HS-27A (cell line): Measurements from ENCODE around the gene ENHO.

Experiments
- DNase-seq: peaks from one replicate; pipeline ENCODE4 v3.0.0-alpha.2; 2012; ENCODE audit warnings: low read depth, missing footprints

ENHO gene

GRCh38 chr9:34522971-34523797 is at the start of gene ENHO:
TSS of gene ENHO (minus strand) at chr9:34522990. CDS start at chr9:34521695, 1,295 bp downstream.
- peak; percentile 64 for DNase-seq

GRCh38 chr9:34572092-34572491 is 49.3 kb upstream of the ENHO start:
- DNase-seq = no peak

GRCh38 chr9:34571481-34571810 is 48.7 kb upstream of the ENHO start:
- DNase-seq = no peak

GRCh38 chr9:34570809-34571480 is 48.2 kb upstream of the ENHO start:
- DNase-seq = no peak

GRCh38 chr9:34570376-34570775 is 47.6 kb upstream of the ENHO start:
- no peak for DNase-seq

DNA sequence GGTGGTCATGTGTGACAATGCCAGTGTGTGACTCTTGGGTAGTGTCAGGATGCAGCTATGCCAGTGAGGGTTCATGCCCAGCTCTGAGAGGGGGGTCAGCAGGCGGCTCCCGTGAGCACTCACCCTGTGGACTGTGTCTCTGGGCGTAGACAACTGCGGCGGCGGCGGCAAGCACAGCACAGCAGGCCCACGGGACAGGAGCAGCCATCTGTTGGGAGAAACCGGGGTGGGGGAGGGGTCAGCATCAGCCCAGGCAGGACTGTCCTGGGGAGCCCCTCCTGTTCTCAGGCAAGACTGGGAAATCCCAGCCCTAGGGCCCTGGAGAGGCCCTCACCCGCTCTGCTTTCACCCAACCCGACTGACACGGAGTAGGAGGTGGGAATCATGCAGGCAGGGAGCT is 46.0 kb upstream of the ENHO start:
- DNase-seq = no peak

DNA sequence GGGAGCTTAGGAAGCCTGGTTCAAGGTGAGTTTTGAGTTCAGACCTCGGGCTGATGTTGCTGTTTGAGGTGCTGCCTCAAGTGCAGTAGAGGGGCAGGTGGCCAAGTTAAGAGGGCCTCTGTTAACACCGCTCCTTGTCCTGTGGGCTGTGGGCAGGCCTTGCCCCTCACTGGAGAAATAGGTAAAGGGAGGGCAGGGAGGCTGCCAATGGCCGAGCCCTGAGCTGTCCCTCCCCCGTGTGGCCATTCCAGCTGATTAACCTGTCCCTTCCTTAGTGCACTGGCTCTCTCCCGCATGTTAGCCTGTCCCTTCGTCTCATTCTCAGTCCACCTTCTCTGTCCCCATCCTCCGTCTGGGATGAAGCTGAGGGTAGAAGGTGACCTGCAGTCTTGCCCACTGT is 45.3 kb upstream of the ENHO start:
- no peak for DNase-seq

- no peak for DNase-seq
Observed at GRCh38 chr9:34566972-34567371, 44.2 kb upstream of the ENHO start.

GRCh38 chr9:34566322-34566721 is 43.5 kb upstream of the ENHO start:
- no peak for DNase-seq

DNA sequence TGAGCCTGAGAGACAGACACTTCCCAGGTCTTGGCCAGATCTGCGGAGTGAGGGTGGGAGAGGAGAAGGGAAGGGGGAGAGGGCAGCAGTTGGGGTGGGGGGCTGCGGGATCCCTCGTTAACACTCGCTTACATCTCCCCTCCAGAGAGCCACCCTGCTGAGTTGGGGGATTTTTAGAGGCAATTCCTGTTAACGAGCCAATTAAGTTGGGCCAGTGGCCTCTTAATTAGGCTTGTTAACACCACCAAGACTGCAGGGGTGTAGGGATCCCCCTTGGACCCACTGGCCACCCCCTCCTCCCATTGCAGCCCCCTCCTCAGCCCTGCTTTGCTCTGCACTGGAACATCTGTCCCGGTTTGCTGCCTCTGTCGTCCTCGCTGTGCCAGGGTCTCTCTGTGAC is 43.1 kb upstream of the ENHO start:
- no peak for DNase-seq

GRCh38 chr9:34564617-34565016 is 41.8 kb upstream of the ENHO start:
- no peak for DNase-seq

DNA sequence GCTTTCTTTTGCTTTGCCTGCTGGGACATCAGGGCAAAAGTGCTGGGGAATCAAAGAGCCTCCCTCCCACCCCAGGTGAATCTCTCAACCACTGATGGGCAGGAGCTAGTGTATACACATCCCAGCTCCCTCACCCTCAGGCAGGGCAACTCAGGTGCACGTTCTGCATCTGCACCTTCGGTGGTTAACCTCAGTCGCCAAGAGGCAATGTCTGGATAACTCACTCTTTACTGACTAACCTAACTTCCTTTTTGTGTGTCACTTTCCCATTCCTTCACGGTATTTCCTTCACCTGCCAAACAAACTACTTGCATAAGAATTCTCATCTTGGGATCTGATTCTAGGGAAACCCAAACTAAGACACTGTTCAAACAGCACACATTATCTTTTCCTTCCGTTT is 40.5 kb upstream of the ENHO start:
- no peak for DNase-seq

DNA sequence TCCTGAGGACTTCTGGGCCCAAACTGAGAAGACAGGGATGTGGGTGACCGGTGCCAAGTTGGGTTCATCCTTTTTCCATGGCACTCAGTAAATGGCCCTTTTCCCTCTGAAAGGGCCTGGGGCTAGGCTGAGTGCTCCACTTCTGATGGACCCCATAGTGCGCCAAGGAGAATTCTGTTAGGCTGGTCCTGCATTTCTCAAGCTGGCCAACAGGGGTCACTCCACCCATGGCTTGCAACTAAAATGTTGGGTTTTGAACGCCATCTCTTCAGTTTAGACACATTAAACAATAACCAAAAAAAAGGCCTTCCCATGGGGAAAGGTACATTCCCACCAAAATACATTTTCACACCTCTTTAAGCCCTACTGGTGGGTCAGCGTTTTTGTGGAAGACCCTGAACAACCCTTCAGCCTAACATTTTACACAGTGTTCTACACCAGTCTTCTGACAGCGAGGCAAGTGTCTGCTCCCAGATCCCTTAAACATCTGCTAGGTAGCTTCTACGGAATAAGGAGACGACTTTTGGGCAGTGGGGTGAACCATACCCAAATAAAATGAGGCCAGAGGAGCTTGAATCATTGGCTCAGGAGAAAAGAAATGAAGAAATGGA is 39.5 kb upstream of the ENHO start:
- no peak for DNase-seq

GRCh38 chr9:34560599-34561214 is 37.9 kb upstream of the ENHO start:
- no peak for DNase-seq

GRCh38 chr9:34559624-34560455 is 37.0 kb upstream of the ENHO start:
- DNase-seq = no peak

DNA sequence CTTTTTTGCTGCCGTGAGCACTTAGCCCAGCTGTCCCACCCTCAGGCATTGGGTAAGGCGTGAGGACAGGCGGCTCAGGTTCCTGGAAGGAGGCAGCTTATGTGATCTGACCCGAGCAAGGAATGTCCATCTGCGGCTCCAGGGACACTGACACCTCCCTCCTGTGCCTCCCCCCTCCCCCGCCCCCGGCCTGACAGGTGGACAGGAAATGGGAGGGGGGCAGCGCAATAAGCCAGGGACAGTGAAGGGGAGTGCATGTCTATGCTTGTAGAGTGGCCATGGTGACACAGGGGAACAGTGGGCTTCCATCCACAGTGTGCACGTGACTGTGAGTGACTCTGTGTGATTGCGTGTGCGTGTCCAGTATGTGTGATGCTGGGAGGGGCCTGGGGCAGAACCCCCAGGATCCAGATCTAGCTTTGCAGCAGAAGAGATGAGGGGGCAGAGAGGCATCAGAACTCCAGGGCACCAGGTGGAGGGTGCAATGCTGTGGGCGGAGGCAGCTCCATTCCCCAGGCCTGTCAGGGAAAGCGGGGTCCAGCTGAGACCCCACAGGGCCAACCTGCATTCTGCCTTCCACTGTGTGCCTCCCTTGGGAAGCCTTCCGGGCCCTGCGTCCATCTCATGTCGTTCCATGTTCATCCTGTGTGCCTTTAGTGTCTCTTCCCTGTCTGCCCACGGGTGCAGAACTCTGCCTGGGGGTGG is 36.3 kb upstream of the ENHO start:
- DNase-seq = no peak

- no peak for DNase-seq
Observed at GRCh38 chr9:34558364-34558763, 35.6 kb upstream of the ENHO start.

GRCh38 chr9:34557426-34558321 is 34.9 kb upstream of the ENHO start:
- DNase-seq = no peak

- DNase-seq = no peak
Observed at GRCh38 chr9:34556949-34557348, 34.2 kb upstream of the ENHO start.

- no peak for DNase-seq
Observed at GRCh38 chr9:34555936-34556525, 33.2 kb upstream of the ENHO start.
